ENCODE data around the gene ROPN1L.

GRCh38 chr5:10465726-10466125, 24.0 kb downstream of the ROPN1L start:
- TF ChIP-seq CTCF (IDR thresholded peaks at IDR 0.05) (no peak), POLR2A (IDR thresholded peaks at IDR 0.05) (no peak)
